CD14-positive monocyte (primary cell): ENCODE measurements around the gene SYPL1. TPM values are rescaled to one million over a fixed set of nuclear protein-coding genes. Genes with fewer than 3 reads are reported as not detected.

ENCODE experiments used
- DNase-seq, 3 donors: peaks; one replicate each; pipeline ENCODE4 v3.0.0-alpha.2; 2011 to 2022
- H2AFZ ChIP-seq: 2 replicates; pipeline ENCODE4 v1.6.0; 2012; ENCODE audit warnings: mild to moderate bottlenecking, low read depth, low read length, inconsistent platforms; ENCODE audit not compliant: insufficient read depth, poor library complexity, severe bottlenecking
- H3K27ac ChIP-seq, 2 donors: 1 replicate in 1 of 2; 2 replicates in 1 of 2; pipeline ENCODE4 v1.5.1; 2012 to 2013; ENCODE audit warnings: low read length in 2 of 2, control low read depth in 1 of 2, inconsistent platforms in 1 of 2, low read depth in 1 of 2, mild to moderate bottlenecking in 1 of 2
- H3K27me3 ChIP-seq, 2 donors: one replicate each; pipeline versions ENCODE4 v1.6.0 to v1.6.1; 2011 to 2013; ENCODE audit warnings: low read length in 2 of 2; ENCODE audit not compliant: control insufficient read depth in 2 of 2, insufficient read depth in 2 of 2
- H3K36me3 ChIP-seq, 2 donors: replicated peaks in 1 of 2; 1 replicate in 1 of 2; 2 replicates in 1 of 2; pipeline versions ENCODE4 v1.5.1 to v1.6.1; 2012 to 2013; ENCODE audit warnings: low read length in 2 of 2, control low read depth in 1 of 2, inconsistent platforms in 1 of 2, mild to moderate bottlenecking in 1 of 2; ENCODE audit not compliant: insufficient read depth in 2 of 2, control insufficient read depth in 1 of 2
- H3K4me1 ChIP-seq, 2 donors: 1 replicate in 1 of 2; 2 replicates in 1 of 2; pipeline versions ENCODE4 v1.5.1 to v1.6.1; 2012 to 2013; ENCODE audit warnings: low read length in 2 of 2, control low read depth in 1 of 2, inconsistent platforms in 1 of 2, mild to moderate bottlenecking in 1 of 2, moderate library complexity in 1 of 2; ENCODE audit not compliant: insufficient read depth in 2 of 2, control insufficient read depth in 1 of 2
- H3K4me2 ChIP-seq: replicated peaks from 2 replicates; pipeline ENCODE3; 2012; ENCODE audit warnings: low read length, moderate library complexity, mild to moderate bottlenecking; ENCODE audit not compliant: poor library complexity, severe bottlenecking; ENCODE audit errors: extremely low read depth
- H3K4me3 ChIP-seq, 3 experiments: fragments of 200-600 bp in 1 of 3; sonication (generic) in 1 of 3; replicated peaks in 1 of 3; 1 replicate in 2 of 3; 2 replicates in 1 of 3; pipeline ENCODE4 v1.5.1; 2011 to 2013; ENCODE audit warnings: low read length in 3 of 3, mild to moderate bottlenecking in 3 of 3, control low read depth in 2 of 3, low read depth in 2 of 3, inconsistent platforms in 1 of 3, moderate library complexity in 1 of 3
- H3K79me2 ChIP-seq: 2 replicates; pipeline ENCODE4 v1.6.0; 2012; ENCODE audit warnings: mild to moderate bottlenecking, control low read depth, inconsistent platforms, low read length, moderate library complexity; ENCODE audit not compliant: insufficient read depth
- H3K9ac ChIP-seq: 2 replicates; pipeline ENCODE4 v1.6.0; 2017; ENCODE audit warnings: low read length, mild to moderate bottlenecking; ENCODE audit not compliant: insufficient read depth, poor library complexity, severe bottlenecking
- H3K9me3 ChIP-seq, 2 donors: replicated peaks in 1 of 2; 1 replicate in 1 of 2; 2 replicates in 1 of 2; pipeline versions ENCODE4 v1.5.1 to v1.6.1; 2012 to 2013; ENCODE audit warnings: low read length in 2 of 2, control low read depth in 1 of 2; ENCODE audit not compliant: control insufficient read depth in 1 of 2, insufficient read depth in 1 of 2
- H4K20me1 ChIP-seq: 2 replicates; pipeline ENCODE4 v1.6.0; 2012; ENCODE audit warnings: mild to moderate bottlenecking, low read length, control low read depth, moderate library complexity; ENCODE audit not compliant: insufficient read depth
- H3K27ac Mint-ChIP-seq, 7 donors: one replicate each; pipeline ENCODE4 v1.8.0; 2020; ENCODE audit warnings: mild to moderate bottlenecking in 7 of 7, mixed read lengths in 7 of 7, moderate library complexity in 6 of 7, inconsistent platforms in 2 of 7
- H3K27me3 Mint-ChIP-seq, 3 donors: one replicate each; pipeline ENCODE4 v1.8.0; 2021 to 2022; ENCODE audit warnings: low read depth in 3 of 3, mild to moderate bottlenecking in 3 of 3, mixed read lengths in 3 of 3, moderate library complexity in 3 of 3, inconsistent platforms in 1 of 3
- H3K36me3 Mint-ChIP-seq, 2 donors: one replicate each; pipeline ENCODE4 v1.8.0; 2020; ENCODE audit warnings: mixed read lengths in 2 of 2, inconsistent platforms in 1 of 2, mild to moderate bottlenecking in 1 of 2
- H3K4me1 Mint-ChIP-seq: one replicate; pipeline ENCODE4 v1.8.0; 2020; ENCODE audit warnings: mild to moderate bottlenecking, mixed read lengths
- H3K4me3 Mint-ChIP-seq, 2 donors: one replicate each; pipeline ENCODE4 v1.8.0; 2020; ENCODE audit warnings: mild to moderate bottlenecking in 2 of 2, mixed read lengths in 2 of 2, moderate library complexity in 1 of 2
- H3K9me3 Mint-ChIP-seq, 7 donors: one replicate each; pipeline ENCODE4 v1.8.0; 2020 to 2022; ENCODE audit warnings: mixed read lengths in 7 of 7, mild to moderate bottlenecking in 6 of 7, moderate library complexity in 6 of 7, inconsistent platforms in 2 of 7
- WGBS: methylation state at CpG from one replicate; pipeline ENCODE4 v1.1.5; 2013; ENCODE audit warnings: missing lambda C conversion rate; ENCODE audit not compliant: insufficient coverage; 5-methylcytosine and 5-hydroxymethylcytosine counted together
- intact Hi-C, 2 donors: fragments of 100-400 bp; cut with micrococcal nuclease; formaldehyde crosslinking; loops; one replicate each; pipeline versions ENCODE4 v1.15.0 to v1.15.1; 2023
- polyA plus RNA-seq, 3 donors: library from polyadenylated mRNA; depleted of rRNA in 1 of 3; unstranded in 2 of 3; stranded (reverse) in 1 of 3; fragments of 300-500 nt in 2 of 3; fragments of >200 nt in 1 of 3; fragmentation: Illumina TruSeq in 2 of 3; gene quantifications; 1 replicate in 2 of 3; 2 replicates in 1 of 3; pipeline ENCODE4 v1.2.3, GENCODE V29; 2012 to 2021
- TF ChIP-seq, protein P1 (sequence below): fragments of 200-600 bp; IDR thresholded peaks from one replicate; pipeline ENCODE4 v1.8.0; 2022; ENCODE audit warnings: antibody characterized with exemption, mild to moderate bottlenecking

SYPL1 gene
- polyA plus RNA-seq, 3 donors = 22.3 to 82.1 (median 64.7) TPM

DNA sequence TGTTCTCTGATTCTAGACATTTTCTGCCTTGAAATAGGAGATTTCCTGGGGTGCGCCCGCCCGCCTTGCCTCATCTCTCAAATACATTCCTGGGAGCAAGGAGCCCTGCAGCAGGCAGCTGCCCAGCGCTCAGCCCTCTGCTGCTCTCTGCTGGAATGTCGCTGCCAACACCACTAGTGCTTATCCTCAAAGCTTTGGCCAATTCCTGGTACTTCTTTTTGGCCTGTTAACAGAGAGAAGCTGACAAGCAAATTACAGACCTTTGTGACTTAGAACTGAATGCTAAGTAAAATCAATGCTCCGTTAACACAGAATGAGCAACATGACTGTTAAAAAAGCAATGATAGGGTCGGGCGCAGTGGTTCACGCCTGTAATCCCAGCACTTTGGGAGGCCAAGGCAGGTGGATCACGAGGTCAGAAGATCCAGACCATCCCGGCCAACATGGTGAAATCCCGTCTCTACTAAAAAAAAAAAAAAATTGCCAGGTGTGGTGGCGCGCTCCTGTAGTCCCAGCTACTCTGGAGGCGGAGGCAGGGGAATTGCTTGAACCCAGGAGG lies 41.9 kb upstream of the SYPL1 start:
- Histone ChIP-seq H3K9ac (no peak overlapping the region), H3K4me3 (no peak overlapping the region), H3K9me3 (no peaks in the 10 kb centered on the region), H3K79me2 (no peaks in the 10 kb centered on the region), H3K27ac (no peak overlapping the region), H3K36me3 (no peaks in the 10 kb centered on the region), H3K4me1 (peaks cover 17% of the 10 kb centered on the region in 2 donors), H2AFZ (no peak overlapping the region), H3K4me2 (no peak overlapping the region), H4K20me1 (no peaks in the 10 kb centered on the region), H3K27me3 (peaks cover 42 to 74% of the 10 kb centered on the region in 2 donors)
- Mint-ChIP-seq H3K9me3 (peaks cover 0 to 6% (median 0%) of the 10 kb centered on the region in 7 donors), H3K36me3 (no peaks in the 10 kb centered on the region), H3K4me3 (peak overlapping the region in 1 of 2 donors; percentile 24), H3K27ac (no peak overlapping the region), H3K27me3 (peaks cover 50 to 78% (median 68%) of the 10 kb centered on the region in 3 donors), H3K4me1 (peaks cover 25% of the 10 kb centered on the region)
- TF ChIP-seq, protein P1, sequence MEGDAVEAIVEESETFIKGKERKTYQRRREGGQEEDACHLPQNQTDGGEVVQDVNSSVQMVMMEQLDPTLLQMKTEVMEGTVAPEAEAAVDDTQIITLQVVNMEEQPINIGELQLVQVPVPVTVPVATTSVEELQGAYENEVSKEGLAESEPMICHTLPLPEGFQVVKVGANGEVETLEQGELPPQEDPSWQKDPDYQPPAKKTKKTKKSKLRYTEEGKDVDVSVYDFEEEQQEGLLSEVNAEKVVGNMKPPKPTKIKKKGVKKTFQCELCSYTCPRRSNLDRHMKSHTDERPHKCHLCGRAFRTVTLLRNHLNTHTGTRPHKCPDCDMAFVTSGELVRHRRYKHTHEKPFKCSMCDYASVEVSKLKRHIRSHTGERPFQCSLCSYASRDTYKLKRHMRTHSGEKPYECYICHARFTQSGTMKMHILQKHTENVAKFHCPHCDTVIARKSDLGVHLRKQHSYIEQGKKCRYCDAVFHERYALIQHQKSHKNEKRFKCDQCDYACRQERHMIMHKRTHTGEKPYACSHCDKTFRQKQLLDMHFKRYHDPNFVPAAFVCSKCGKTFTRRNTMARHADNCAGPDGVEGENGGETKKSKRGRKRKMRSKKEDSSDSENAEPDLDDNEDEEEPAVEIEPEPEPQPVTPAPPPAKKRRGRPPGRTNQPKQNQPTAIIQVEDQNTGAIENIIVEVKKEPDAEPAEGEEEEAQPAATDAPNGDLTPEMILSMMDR = peak; percentile 84
- WGBS = 50% methylated on average over 11 of the region's 15 CpGs
- intact Hi-C loops = loop anchor here (2.0 kb wide), 1 partner anchor 97 kb away; no protein-coding TSS in a partner anchor
- DNase-seq = peak; percentile 52 to 74 (median 67)

DNA sequence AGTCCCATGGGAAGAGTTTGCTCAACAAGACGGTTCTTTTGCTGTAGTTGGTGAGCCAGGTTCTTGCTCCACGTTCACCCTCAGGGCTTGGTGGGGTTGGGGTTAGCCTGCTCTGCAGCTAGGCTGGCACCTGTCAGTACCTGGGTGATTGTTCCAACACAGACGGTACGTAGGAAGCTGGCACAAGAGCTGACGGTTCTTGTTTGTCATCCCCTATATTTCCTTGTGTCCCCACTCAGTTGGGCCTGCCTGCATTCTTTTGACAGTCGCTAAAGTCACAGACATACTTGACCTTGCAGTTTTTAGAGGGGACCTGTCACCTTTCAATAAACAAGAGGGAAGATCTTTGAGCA lies 40.2 kb upstream of the SYPL1 start:
- Histone ChIP-seq H3K27me3 (peaks cover 35 to 64% of the 10 kb centered on the region in 2 donors), H3K36me3 (no peaks in the 10 kb centered on the region), H3K4me1 (peaks cover 17% of the 10 kb centered on the region in 2 donors), H3K9me3 (no peaks in the 10 kb centered on the region), H3K9ac (no peak overlapping the region), H4K20me1 (no peaks in the 10 kb centered on the region), H3K79me2 (no peaks in the 10 kb centered on the region), H3K4me2 (no peak overlapping the region), H2AFZ (no peak overlapping the region), H3K4me3 (no peak overlapping the region), H3K27ac (no peak overlapping the region)
- Mint-ChIP-seq H3K27me3 (peaks cover 46 to 77% (median 63%) of the 10 kb centered on the region in 3 donors), H3K36me3 (no peaks in the 10 kb centered on the region), H3K9me3 (peaks cover 0 to 2% (median 0%) of the 10 kb centered on the region in 7 donors), H3K27ac (no peak overlapping the region), H3K4me1 (peaks cover 25% of the 10 kb centered on the region), H3K4me3 (no peak overlapping the region)
- WGBS = 77% methylated on average over 5 of the region's 6 CpGs
- TF ChIP-seq, protein P1 = no peak
- no peak for DNase-seq
- intact Hi-C loops = loop anchor here (2.0 kb wide), 1 partner anchor 95 kb away; no protein-coding TSS in a partner anchor
